UCSD-AML1 (cell line): ENCODE data around the gene PSMB11.
"Not testable (repeated sequence)": the region's sequence is repeated elsewhere in the genome, so short reads cannot be mapped to it uniquely, and the experiment has no call there.

Experiments
- DNase-seq: peaks from one replicate; lab custom pipeline; 2025; ENCODE audit not compliant: unreplicated experiment; lab: John Stamatoyannopoulos, UW

PSMB11 gene, protein sequence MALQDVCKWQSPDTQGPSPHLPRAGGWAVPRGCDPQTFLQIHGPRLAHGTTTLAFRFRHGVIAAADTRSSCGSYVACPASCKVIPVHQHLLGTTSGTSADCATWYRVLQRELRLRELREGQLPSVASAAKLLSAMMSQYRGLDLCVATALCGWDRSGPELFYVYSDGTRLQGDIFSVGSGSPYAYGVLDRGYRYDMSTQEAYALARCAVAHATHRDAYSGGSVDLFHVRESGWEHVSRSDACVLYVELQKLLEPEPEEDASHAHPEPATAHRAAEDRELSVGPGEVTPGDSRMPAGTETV

DNA sequence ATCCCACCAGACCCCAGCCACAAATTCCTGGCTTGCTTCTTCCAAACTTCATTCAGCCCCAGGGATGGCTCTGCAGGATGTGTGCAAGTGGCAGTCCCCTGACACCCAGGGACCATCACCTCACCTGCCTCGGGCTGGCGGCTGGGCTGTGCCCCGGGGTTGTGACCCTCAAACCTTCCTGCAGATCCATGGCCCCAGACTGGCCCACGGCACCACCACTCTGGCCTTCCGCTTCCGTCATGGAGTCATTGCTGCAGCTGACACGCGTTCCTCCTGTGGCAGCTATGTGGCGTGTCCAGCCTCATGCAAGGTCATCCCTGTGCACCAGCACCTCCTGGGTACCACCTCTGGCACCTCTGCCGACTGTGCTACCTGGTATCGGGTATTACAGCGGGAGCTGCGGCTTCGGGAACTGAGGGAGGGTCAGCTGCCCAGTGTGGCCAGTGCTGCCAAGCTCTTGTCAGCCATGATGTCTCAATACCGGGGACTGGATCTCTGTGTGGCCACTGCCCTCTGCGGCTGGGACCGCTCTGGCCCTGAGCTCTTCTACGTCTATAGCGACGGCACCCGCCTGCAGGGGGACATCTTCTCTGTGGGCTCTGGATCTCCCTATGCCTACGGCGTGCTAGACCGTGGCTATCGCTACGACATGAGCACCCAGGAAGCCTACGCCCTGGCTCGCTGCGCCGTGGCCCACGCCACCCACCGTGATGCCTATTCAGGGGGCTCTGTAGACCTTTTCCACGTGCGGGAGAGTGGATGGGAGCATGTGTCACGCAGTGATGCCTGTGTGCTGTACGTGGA is at the start of gene PSMB11:
Gene PSMB11, plus strand, starts transcription at position 51 of the 804 bp plus-strand sequence. Its CDS starts 14 bp downstream, at position 65.
- DNase-seq = no peak

DNA sequence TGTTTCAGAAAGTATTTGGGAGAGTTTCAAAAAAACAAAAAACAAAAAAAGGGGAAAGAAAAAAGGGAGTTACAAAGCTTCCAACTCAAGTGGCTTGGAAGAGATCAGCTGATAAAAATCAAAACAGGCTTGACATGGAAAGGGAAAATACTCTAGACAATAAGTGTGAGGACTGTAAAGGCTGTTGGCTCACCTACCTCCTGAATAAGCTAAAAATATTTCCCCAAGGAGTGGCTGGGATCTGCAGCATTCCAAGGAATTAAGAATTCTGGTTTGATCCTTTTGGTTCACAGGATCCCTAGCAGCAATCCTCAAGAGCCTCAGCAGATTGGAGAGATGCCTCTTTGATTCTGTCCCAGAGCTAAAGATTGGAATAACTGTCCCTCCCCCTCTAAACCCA is 48.5 kb upstream of the PSMB11 start:
- DNase-seq = no peak

DNA sequence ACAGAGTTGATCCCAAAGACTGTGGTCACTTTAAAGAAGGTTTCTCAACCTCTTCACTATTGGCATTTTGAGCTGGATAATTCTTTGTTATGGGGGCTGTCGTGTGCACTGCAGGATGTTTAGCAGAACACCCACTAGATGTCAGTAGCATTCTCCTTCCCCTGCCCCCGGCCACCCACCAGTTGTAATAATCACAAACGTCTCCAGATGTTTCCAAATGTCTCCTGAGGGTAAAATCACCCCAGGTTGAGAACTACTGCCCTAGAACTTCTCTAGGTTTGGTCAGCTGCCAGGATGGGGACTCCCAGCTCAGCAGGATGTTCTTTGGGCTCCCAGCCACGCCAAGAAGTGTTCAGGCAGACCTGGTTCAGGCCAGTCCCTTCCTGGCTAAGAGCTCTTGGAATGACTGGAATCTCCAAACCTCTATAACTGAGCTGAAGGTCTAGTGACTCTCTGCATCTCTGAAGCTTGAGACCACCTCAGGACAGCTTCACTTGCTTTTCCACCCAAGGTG is 47.2 kb upstream of the PSMB11 start:
- DNase-seq = no peak

DNA sequence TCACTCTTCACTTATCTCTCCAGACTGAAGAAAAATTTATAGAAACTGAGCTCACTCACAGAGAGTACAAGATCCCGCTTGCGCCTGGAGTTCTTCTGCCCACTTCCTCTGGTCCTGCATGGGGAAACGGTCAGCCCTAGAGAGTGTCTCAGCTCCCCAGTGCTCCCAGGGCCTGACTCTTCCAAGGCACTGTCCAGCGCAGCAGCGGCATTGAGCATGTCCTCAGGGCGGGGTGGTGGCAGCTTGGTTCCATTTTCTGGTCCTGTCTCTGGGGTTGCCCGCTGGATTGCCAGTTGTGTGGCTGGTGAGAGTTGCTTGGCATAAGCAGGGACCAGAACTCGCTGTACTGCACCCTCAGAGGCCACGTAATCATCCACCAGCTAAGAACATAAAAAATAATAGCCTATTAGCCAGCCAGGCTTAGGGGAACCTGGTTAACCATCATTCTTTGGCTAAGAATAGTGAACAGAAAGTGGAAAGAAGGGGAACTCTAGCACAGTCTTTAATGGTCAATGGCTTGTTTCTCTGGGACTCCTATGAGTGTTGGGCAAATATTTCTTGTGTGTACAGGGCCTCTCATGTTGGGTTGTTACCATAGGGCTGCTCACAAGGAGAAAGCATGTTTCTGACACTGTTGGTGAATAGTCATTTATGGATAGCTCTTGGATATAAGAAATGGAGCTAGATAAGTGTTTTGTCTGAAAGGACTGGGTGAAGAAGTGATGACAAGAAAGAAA is 46.0 kb upstream of the PSMB11 start:
- DNase-seq = no peak

DNA sequence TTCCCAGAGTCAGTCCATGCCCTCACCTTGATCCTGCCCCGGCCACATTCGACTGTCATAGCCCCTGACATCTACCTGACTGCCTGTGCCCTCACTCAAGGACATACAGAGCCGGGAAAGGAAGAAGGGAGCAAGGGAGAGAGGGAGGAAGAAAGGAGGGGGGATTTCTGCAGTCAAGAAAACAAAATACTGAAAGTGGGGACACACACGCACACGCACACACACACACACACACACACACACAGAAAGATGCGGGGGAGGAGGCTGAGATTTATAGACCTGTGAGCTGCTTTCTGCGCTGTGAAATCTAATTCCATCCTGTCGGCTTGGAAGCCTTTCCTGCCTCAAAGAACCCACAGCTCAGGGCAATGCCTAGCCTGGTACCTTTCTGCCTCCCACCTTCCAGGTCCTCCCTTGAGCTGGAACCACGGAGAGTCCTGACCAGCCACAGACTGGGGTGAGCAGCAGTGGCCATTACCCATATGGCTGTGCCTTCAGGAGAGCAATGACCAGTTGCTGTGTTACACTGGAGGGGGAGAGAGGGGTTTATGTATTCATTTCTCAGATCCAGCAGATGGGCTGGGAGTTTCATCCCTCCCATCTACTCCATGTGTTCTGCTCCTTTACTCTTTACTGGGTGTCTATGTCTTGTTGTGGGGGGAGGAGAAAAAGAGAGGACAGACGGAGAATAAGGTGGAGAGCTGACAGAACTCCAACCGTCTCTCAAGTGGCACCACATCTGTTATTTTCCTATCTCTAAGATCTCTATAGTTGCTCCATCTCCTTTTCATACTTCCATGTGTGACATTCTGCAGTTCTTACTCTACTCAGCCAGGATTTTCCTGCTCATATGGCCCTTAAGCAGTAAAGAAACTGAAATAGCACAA is 45.0 kb upstream of the PSMB11 start:
- no peak for DNase-seq

DNA sequence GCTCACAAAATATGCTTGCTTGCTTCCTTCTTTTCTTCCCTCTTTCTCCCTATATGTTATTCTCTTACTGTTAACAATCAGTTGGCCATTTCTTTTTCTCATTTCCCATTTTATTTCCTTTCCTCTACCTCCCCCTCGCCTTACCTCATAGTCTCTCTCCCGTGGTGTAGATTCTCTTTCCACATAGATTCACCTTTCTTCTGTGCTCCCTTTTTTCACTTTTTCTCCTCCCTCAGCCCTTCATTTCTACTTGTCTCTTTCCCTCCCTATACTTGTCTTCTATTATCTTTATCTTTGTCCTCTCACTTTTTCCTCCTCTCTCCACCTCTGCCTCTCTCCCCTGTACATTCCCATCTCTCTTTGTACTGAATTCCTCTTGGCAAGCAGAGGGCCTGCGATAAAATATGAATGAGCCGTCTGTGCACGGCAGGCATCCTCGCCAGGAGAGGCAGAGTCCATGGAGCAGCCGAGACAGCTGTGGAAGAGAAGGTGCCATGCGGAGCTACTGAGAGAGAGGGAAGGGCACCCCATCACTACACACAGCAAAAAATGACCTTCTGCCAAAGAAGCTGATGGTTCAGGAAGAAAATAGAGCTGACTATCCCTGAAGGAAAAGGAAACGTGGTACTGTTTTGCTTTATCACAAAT is 44.2 kb upstream of the PSMB11 start:
- DNase-seq = no peak

DNA sequence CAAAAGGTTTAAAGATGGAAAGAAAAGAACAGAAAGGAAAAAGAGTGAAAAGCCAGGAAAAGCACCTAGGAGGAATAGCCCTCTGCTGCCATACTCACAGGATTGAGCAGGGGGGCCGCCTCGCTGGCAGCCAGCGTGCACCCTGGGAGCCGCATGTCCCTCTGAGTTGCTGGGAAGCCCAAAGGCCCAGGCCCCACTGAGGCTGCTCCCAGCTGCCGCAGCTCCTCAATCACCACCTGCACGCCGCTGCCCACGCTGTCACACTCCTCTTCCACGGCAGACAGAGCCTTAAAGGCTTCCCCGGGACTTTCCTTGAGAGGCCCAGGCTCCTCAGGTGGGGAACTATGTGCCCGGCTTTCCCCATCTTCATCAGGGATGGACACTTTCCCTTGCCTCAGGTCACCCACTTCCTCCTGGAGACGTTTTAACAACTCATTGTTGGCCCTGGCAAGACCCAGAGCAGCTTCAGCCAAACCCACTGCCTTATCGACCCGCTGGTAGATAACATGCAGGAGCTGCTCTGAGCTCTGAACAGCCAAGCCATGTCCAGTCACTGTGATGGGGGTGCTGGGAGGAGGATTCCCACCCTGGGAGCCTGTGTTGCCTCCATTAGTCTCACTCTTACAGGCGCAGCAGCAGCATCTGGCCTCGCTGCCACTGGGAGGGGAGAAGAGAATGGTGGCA is 43.5 kb upstream of the PSMB11 start:
- no peak for DNase-seq

DNA sequence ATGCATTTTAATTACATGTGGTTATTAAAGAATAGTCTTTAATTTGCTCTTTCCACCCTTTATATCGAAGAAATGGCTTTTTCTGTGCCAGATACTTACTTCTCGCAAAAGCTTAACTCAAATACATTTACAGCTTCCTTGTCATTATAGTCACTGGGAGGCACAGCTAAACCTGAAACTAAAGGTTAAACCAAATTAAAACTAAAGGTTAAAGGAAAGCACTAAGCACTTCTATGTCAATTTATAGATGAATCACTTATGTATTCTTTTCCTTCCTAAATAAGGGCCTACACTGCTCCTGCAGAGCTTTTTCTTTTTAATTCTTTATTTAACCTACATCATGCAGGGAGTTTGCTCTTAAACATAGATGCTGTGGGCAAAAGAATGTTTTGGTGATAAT is 41.2 kb upstream of the PSMB11 start:
- DNase-seq = no peak

DNA sequence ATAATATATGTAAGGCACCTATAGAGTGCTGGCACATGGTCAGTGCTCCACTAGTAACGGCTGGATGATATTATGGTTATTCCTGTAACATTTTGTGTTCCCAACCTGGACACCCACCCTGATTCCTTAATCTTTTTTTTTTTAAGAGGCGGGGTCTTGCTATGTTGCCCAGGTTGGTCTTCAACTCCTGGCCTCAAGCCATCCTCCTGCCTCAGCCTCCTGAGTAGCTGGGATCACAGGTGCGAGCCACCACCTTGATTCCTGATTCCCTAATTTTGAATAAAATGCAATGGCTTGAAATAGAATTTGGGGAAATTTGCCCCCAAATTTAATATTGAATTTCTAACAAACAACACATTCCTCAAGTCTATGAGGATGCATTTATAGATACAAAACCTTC is 39.4 kb upstream of the PSMB11 start:
- DNase-seq = no peak

DNA sequence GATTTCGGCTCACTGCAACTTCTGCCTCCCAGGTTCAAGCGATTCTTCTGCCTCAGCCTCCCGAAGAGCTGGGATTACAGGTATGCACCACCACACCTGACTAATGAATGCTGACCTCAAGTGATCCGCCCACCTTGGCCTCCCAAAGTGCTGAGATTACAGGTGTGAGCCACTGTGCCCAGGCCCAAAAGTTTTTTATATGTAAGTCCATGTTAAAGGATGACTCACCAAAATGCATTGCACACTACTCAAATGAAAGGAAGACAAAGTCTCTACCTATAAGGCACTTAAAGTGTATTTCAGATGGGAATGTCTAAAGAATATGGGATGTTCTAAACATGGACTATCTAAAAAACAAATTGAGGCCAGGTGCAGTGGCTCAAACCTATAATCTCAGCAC is 37.7 kb upstream of the PSMB11 start:
- DNase-seq = not testable (repeated sequence)

DNA sequence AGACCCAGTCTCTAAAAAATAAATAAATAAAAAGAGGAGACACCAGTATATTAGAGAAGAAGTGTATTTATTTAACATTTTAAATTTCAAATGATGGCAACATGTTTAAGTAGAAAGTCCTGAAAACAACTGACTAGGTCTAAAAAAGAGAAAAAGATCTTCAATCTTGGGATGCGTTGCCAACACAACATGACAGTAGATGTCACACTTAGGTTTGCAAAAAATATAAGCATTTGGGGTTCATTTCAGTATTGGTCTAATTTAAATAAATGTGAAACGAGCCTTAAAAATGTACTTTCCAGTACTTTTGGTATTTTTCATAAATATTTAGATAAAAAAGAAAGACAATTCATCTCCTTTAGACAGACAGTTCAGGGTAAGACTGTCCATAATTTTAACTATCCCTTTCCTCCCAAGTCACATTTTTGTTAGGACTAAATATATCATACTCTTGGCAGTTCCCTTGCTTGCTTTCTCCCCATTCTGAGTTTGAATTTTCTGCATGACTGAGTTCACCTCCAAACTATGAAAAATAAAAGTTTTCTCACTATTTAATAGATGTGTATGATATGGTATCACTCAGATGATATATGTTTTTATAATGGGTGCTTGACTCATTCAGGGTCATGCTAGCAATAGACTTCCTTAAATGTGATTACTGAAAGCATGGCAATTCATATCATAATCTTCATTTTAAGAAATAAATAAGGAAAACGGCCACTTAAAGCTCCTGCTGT is 36.4 kb upstream of the PSMB11 start:
- DNase-seq = no peak

DNA sequence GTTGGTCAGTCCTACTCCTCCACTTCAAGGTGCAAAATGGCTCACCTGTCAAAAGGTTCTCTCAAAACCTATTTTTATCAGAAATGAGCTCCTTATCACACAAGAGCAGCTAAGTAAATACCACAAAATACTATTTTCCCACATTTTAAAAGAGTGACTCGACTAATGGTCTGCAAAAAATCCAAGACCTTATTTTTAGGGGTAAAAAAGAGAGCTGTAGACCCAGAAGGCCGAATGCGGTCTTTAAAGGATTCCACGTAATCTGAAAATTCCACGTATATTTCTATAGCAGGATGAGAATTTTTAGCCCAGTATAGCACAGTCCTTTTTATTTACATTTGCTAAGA is 35.9 kb upstream of the PSMB11 start:
- DNase-seq = no peak

DNA sequence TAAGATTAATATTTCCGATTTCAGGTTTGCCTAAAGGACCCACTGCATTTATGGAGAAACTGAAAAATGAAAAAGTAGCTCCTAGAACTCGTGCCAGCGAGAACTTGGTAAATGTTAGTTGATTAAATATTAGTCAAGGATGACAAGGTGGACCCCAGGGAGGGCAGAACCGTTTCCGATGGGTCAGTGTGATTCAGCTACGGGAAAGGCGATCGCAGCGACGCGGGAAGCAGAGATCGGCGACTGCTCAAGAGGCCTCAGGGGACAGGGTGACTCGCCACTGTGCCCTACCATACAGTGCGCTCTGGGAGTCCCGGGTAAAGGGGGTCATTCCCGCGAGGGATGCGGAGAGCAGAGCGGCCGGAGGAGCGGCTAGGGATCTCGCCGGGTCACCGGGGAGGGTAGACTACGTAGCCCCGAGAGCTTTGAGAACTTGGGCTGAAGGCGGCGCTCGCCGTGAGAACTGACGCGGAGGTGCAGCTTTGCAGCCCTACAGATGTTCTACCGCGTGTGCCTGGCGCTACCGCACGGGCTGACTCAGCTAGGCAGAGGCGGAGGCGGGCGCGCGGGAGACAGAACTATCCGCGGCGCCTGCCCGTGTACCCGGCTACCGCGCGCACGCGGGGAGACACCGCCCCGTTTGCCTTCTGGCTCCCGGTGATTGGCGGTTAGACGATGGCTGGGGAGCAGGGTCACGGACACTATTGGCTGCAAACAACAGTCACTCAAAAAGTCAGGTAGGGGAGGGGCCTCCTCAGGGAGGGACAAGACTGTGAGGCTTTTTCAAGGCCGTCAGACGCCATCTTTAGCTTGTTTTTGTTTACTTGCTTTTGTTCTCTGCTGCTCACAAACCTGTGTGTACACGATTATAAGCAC is 35.2 kb upstream of the PSMB11 start:
- peak; percentile 95 for DNase-seq

DNA sequence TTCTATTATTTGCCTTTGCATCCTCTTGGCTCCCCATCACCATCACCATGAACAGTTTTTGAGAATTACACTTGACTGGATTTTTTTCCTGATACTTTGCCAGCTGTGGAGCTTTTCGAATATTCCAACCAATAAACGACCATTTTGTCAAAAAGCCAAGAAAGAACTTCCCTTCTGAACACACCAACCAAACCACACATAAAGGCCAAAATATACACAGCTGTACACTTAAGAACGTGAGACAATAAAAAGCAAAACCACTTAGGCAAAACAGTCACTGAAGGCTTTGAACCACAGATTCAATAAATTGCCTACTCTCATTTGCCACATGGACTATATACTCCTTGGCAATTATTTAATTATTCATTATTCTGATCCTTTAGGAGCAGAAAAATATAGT is 33.2 kb upstream of the PSMB11 start:
- no peak for DNase-seq

DNA sequence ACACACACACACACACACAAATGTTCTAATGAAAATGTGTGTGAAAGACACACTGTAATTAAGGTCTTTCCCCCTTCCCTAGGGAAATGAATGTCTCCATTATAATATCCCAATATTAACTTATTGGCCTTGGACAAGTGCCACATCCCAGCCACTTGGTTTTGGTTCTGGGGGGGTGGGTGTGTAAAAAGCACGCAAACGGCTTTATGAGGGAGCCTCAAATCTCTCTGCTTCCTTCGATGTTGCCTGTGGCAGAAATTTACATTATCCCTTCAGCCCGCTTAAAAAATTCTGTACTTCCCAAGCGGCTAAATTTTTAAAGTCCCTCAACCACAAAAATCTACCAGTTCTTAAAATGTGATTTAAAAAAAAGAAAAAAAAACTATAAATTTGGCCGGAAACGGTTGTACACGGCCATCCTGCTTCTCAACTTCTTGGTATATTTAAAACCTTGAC is 32.5 kb upstream of the PSMB11 start:
- DNase-seq = no peak

DNA sequence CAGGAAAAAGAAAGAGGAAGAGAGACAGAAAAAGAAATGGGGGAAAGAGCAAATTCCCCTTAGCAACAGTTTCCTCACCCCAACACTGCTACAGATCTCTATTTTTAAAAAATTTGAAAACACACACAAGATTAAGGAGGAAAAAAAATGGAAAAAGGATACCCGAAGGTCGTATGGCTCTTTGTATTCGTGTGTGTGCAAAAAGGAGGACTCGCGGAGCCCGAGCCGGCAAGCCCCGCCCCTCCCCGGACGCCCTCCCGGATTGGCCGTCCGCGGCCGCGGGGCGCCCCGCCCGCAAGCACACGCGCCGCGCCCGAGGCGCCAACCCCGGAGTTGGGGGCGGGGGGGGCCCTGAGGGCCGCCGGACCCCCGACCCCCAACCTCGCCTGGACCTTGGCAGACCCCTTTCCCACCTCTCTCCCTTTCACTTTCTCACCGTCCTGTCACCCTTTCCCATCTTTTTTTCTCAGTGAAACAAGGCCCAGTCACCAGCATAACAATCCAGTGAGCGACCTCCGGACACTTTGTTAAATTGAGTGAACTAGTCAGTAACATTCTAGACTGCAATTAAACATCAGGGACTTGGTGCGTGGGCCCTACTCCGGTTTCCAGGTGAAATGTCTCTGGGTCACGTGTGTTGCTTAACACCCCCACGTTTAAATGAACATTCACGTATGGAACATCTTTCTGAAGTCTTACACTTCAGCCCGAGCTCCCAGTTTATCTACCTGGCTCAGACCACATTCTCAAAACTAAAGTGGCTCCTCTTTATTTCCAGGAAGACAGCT is 31.9 kb upstream of the PSMB11 start, which contains the start of gene C14orf93:
Gene C14orf93, minus strand, starts transcription at position 205 of the 788 bp plus-strand sequence. CDS start 11,120 bp downstream, outside the sequence.
- peak; percentile 78 for DNase-seq
